B cell (primary cell): ENCODE data around the gene NMNAT1. TPM values are rescaled to one million over a fixed set of nuclear protein-coding genes. Genes with fewer than 3 reads are reported as not detected.

ENCODE experiments used
- ATAC-seq: fragments of 200-7000 bp; cut with Tn5 transposase; one replicate; pipeline ENCODE4 v1.10.0; 2021; ENCODE audit warnings: low read depth, mild to moderate bottlenecking, moderate number of reproducible peaks, moderate library complexity
- CTCF ChIA-PET: fragments of 350-600 bp; sonication (Branson Sonifier 250); formaldehyde crosslinking; loops from one replicate; lab custom pipeline; 2021; ENCODE audit warnings: antibody characterized with exemption, inconsistent platforms; lab: Charles Lee
- POLR2A ChIA-PET: fragments of 350-600 bp; sonication (Branson Sonifier 250); formaldehyde crosslinking; loops from one replicate; lab custom pipeline; 2021; ENCODE audit warnings: antibody characterized with exemption; lab: Charles Lee
- DNase-seq: peaks from one replicate; pipeline ENCODE4 v3.0.0; 2013
- H2AFZ ChIP-seq: 2 replicates; pipeline ENCODE4 v1.6.1; 2012; ENCODE audit warnings: mild to moderate bottlenecking, low read depth, low read length; ENCODE audit not compliant: insufficient read depth, poor library complexity, severe bottlenecking
- H3K27ac ChIP-seq, 2 donors: 1 replicate in 1 of 2; 2 replicates in 1 of 2; pipeline ENCODE4 v1.5.1; 2012 to 2013; ENCODE audit warnings: low read length in 2 of 2, mild to moderate bottlenecking in 2 of 2, moderate library complexity in 1 of 2
- H3K27me3 ChIP-seq, 4 experiments: fragments of 200-600 bp in 1 of 4; sonication (generic) in 1 of 4; replicated peaks in 1 of 4; 1 replicate in 2 of 4; 2 replicates in 2 of 4; pipeline versions ENCODE4 v1.6.1 to v1.7.0; 2013 to 2016; ENCODE audit warnings: low read length in 3 of 4, mild to moderate bottlenecking in 2 of 4, mixed read lengths in 1 of 4, moderate library complexity in 1 of 4; ENCODE audit not compliant: insufficient read depth in 4 of 4, control insufficient read depth in 3 of 4; ENCODE audit errors: control extremely low read depth in 1 of 4
- H3K36me3 ChIP-seq, 2 experiments: replicated peaks in 1 of 2; 1 replicate in 1 of 2; 2 replicates in 1 of 2; pipeline versions ENCODE4 v1.6.1 to v1.7.1; 2013; ENCODE audit warnings: low read length in 1 of 2; ENCODE audit not compliant: insufficient read depth in 2 of 2, control insufficient read depth in 1 of 2; ENCODE audit errors: control extremely low read depth in 1 of 2, extremely low read depth in 1 of 2
- H3K4me1 ChIP-seq, 2 donors: fragments of 200-600 bp in 1 of 2; sonication (generic) in 1 of 2; 1 replicate in 1 of 2; 2 replicates in 1 of 2; pipeline versions ENCODE4 v1.5.1 to v1.6.1; 2013 to 2017; ENCODE audit warnings: low read length in 2 of 2; ENCODE audit not compliant: control insufficient read depth in 2 of 2, insufficient read depth in 2 of 2
- H3K4me2 ChIP-seq: replicated peaks from 2 replicates; pipeline ENCODE3; 2012; ENCODE audit warnings: mild to moderate bottlenecking, low read depth, low read length; ENCODE audit not compliant: poor library complexity, severe bottlenecking
- H3K4me3 ChIP-seq, 5 experiments: fragments of 200-600 bp in 1 of 5; sonication (generic) in 1 of 5; 1 replicate in 3 of 5; 2 replicates in 2 of 5; pipeline versions ENCODE4 v1.5.1 to v1.7.0; 2011 to 2016; ENCODE audit warnings: low read length in 4 of 5, mild to moderate bottlenecking in 4 of 5, low read depth in 2 of 5, control low read depth in 1 of 5, moderate library complexity in 1 of 5; ENCODE audit not compliant: insufficient read depth in 1 of 5; ENCODE audit errors: control extremely low read depth in 1 of 5, extremely low read depth in 1 of 5
- H3K79me2 ChIP-seq: fragments of 200-600 bp; sonication (generic); one replicate; pipeline ENCODE4 v1.6.0; 2016; ENCODE audit warnings: low read length; ENCODE audit not compliant: control insufficient read depth, insufficient read depth
- H3K9ac ChIP-seq: fragments of 200-600 bp; sonication (generic); 2 replicates; pipeline ENCODE4 v1.6.1; 2017; ENCODE audit warnings: mild to moderate bottlenecking, low read length, moderate library complexity
- H3K9me3 ChIP-seq, 3 donors: one replicate each; pipeline versions ENCODE4 v1.6.1 to v1.7.1; 2013; ENCODE audit warnings: low read length in 2 of 3; ENCODE audit not compliant: control insufficient read depth in 2 of 3, insufficient read depth in 1 of 3; ENCODE audit errors: control extremely low read depth in 1 of 3
- H4K20me1 ChIP-seq: 2 replicates; pipeline ENCODE4 v1.6.0; 2012; ENCODE audit warnings: mild to moderate bottlenecking, low read length; ENCODE audit not compliant: insufficient read depth, control insufficient read depth, poor library complexity, severe bottlenecking
- H3K27ac Mint-ChIP-seq: one replicate; pipeline ENCODE4 v1.8.0; 2021; ENCODE audit warnings: mixed read lengths
- H3K27me3 Mint-ChIP-seq: one replicate; pipeline ENCODE4 v1.8.0; 2021; ENCODE audit warnings: mixed read lengths
- H3K4me1 Mint-ChIP-seq: one replicate; pipeline ENCODE4 v1.8.0; 2021; ENCODE audit warnings: mixed read lengths
- H3K4me3 Mint-ChIP-seq: one replicate; pipeline ENCODE4 v1.8.0; 2021; ENCODE audit warnings: mixed read lengths
- H3K9me3 Mint-ChIP-seq: one replicate; pipeline ENCODE4 v1.8.0; 2022; ENCODE audit warnings: mixed read lengths; ENCODE audit not compliant: insufficient read depth
- CTCF ChIP-seq: fragments of 200-600 bp; IDR thresholded peaks from one replicate; pipeline ENCODE4 v1.8.0; 2022; ENCODE audit warnings: antibody characterized with exemption, mild to moderate bottlenecking
- EZH2 ChIP-seq: IDR thresholded peaks from 2 replicates; pipeline ENCODE4 v1.6.1; 2012; ENCODE audit warnings: borderline replicate concordance, low read depth, mild to moderate bottlenecking, moderate library complexity, low read length; ENCODE audit not compliant: insufficient read depth, poor library complexity, severe bottlenecking
- WGBS: methylation state at CpG from one replicate; pipeline ENCODE4 v1.1.5; 2013; ENCODE audit warnings: missing lambda C conversion rate; ENCODE audit not compliant: insufficient coverage; 5-methylcytosine and 5-hydroxymethylcytosine counted together
- intact Hi-C: fragments of 100-400 bp; cut with micrococcal nuclease; formaldehyde crosslinking; loops from one replicate; pipeline ENCODE4 v1.10.0; 2022
- polyA plus RNA-seq: library from polyadenylated mRNA; depleted of rRNA; stranded (reverse); fragments of >200 nt; gene quantifications from 2 replicates; pipeline ENCODE4 v1.2.3, GENCODE V29; 2012
- total RNA-seq, 2 donors: library from RNA; stranded (reverse); fragments of 120-200 nt in 1 of 2; gene quantifications; 1 replicate in 1 of 2; 2 replicates in 1 of 2; pipeline versions ENCODE4 v1.2.3 to v1.2.4, GENCODE V29; 2013 to 2022

The NMNAT1 gene
- total and polyA plus RNA-seq, 2 donors (not counting 1 experiment from before 2014, with no cell fraction given), result 4.5 to 8.0 TPM

DNA sequence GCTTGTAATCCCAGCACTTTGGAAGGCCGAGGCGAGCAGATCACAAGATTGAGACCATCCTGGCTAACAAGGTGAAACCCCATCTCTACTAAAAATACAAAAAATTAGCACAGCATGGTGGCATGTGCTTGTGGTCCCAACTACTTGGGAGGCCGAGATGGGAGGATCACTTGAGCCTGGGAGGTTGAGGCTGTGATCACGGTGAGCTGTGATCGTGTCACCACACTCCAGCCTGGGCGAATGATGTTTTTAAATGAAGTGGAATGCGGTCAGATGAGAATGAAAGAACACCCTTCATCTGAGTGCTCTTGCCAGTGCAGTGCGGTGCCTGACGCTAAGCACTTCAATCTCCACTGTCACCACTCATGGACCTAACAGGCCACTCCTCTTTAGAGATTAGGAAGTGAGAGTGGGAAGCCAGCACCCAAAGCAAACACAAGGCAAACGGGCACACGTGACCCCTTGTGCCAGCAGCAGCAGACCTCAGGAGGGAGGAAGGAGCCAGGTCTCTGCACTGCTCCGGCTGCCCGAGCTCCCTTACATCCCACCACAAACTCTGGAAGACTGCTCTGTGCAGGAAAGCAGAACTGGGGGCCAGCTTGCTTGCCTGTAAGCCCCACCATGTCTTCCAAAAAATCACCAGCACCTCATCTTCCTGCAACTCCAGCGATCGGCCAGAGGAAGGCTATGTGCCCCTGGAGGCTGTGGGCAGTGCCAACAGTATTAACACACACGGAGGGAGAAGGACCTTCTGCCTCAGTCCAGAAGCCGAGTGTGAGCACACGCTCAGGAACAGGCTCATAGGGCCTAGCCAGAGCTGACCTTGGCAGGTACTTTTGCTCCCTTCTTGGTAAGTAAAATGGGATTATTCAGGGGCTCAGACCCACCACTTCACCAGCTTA lies 42.9 kb upstream of the NMNAT1 start:
- H2AFZ ChIP-seq, result peak overlapping the region; percentile 68
- peaks cover 12 to 16% of the 10 kb centered on the region in 2 donors for H3K4me1 ChIP-seq
- peaks cover 28% of the 10 kb centered on the region for H3K79me2 ChIP-seq
- peak overlapping the region; percentile 38 to 39 for H3K27ac ChIP-seq
- POLR2A ChIA-PET, result interaction anchor here (0.6 to 0.9 kb wide), 3 partner anchors 73 to 414 kb away, joined by 3 to 13 read pairs (median 5); no protein-coding TSS in a partner anchor
- ATAC-seq, result peak; percentile 95
- DNase-seq, result peak; percentile 78
- H3K27ac Mint-ChIP-seq, result peak overlapping the region; percentile 92
- WGBS, result 28% methylated on average over 9 of the region's 18 CpGs
- H3K4me3 ChIP-seq, result peak overlapping the region in 4 of 5 experiments; percentile 29 to 46 (median 40)
- CTCF ChIA-PET, result interaction anchor here (1.0 kb wide), 1 partner anchor 116 kb away, joined by 3 read pairs; no protein-coding TSS in a partner anchor
- H4K20me1 ChIP-seq, result no peaks in the 10 kb centered on the region
- intact Hi-C loops, result loop anchor here (1.0 kb wide), 1 partner anchor 10 kb away; the partner anchor contains the start of gene CTNNBIP1
- no peaks in the 10 kb centered on the region for H3K27me3 ChIP-seq
- peak overlapping the region; percentile 89 for H3K4me3 Mint-ChIP-seq
- H3K4me2 ChIP-seq, result peak overlapping the region; percentile 62
- peaks cover 0 to 1% of the 10 kb centered on the region in 2 experiments for H3K36me3 ChIP-seq
- peak overlapping the region; percentile 19 for H3K9ac ChIP-seq
- H3K9me3 ChIP-seq, result no peaks in the 10 kb centered on the region
- TF ChIP-seq CTCF (no peak), EZH2 (no peak)
- H3K4me1 Mint-ChIP-seq, result peaks cover 16% of the 10 kb centered on the region
- no peaks in the 10 kb centered on the region for H3K9me3 Mint-ChIP-seq
- no peaks in the 10 kb centered on the region for H3K27me3 Mint-ChIP-seq
